ENCODE measurements around the gene POLA1. TPM values are rescaled to one million over a fixed set of nuclear protein-coding genes. Genes with fewer than 3 reads are reported as not detected.

The POLA1 gene
- total RNA-seq, 4 donors from 2014 or later, result 12.0 to 15.6 (median 12.5) TPM

DNA sequence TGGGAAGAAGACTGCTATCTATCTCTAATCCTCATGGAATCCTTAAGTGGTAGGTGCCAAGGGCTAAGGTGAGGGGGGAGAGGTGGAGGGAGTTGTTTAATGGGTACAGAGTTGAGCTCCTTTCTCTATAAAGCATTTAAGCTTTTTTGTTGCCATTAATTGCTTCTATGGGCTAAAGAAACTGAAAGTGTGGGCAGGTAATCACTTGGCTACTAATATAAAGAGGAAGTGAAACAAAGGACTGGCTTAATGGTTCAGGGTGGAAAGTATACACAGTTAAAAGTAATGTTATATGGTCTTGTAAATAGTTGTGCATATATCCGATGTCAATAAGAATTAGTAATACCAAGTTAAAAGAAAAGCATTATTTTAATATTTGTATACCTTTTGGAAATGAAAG lies 83.9 kb downstream of the POLA1 start:
- H3K27me3 ChIP-seq, result no peaks in the 10 kb centered on the region
- WGBS, 2 donors (ENCODE audit: low coverage in 1 of 2), result 67 to 78% methylated on average over 1 of the region's 1 CpG
- ATAC-seq, result no peak
- H3K4me3 ChIP-seq, result no peak overlapping the region
- H3K36me3 ChIP-seq, result no peaks in the 10 kb centered on the region
- no peak overlapping the region for H3K27ac ChIP-seq
- TF ChIP-seq EP300 (IDR thresholded peaks at IDR 0.05), result no peak
- no peak for TF ChIP-seq POLR2AphosphoS5 (IDR thresholded peaks at IDR 0.05)
- no peaks in the 10 kb centered on the region for H3K9me3 ChIP-seq
- H3K4me1 ChIP-seq, result no peaks in the 10 kb centered on the region

DNA sequence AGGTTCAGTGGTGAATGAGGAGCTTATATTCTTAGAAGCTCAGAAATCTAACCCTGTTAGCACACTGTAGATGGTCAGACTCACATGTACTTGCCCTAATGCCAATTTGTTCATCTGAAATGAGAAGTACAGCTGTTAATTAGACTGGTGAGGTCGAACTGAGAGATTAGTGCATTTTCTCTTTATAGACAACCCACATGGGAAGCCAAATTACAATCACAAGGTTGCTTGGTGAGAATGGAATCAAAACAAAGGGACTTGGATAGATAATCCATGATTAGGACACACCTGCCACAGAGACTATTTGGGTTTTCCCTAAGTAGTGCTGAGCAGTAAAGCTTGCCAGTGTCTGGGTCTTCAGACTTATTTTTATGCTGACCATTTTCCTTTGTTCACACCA lies 88.3 kb downstream of the POLA1 start:
- no peak for ATAC-seq
- no peaks in the 10 kb centered on the region for H3K36me3 ChIP-seq
- TF ChIP-seq POLR2A (IDR thresholded peaks at IDR 0.05), result no peak
- no peak for TF ChIP-seq EP300 (IDR thresholded peaks at IDR 0.05)
- TF ChIP-seq POLR2AphosphoS5 (IDR thresholded peaks at IDR 0.05), result no peak
- TF ChIP-seq, protein P1, sequence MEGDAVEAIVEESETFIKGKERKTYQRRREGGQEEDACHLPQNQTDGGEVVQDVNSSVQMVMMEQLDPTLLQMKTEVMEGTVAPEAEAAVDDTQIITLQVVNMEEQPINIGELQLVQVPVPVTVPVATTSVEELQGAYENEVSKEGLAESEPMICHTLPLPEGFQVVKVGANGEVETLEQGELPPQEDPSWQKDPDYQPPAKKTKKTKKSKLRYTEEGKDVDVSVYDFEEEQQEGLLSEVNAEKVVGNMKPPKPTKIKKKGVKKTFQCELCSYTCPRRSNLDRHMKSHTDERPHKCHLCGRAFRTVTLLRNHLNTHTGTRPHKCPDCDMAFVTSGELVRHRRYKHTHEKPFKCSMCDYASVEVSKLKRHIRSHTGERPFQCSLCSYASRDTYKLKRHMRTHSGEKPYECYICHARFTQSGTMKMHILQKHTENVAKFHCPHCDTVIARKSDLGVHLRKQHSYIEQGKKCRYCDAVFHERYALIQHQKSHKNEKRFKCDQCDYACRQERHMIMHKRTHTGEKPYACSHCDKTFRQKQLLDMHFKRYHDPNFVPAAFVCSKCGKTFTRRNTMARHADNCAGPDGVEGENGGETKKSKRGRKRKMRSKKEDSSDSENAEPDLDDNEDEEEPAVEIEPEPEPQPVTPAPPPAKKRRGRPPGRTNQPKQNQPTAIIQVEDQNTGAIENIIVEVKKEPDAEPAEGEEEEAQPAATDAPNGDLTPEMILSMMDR (IDR thresholded peaks at IDR 0.05), result no peak
- no peak overlapping the region for H3K27ac ChIP-seq
- WGBS, 2 donors (ENCODE audit: low coverage in 1 of 2), result 11 to 80% methylated on average over 1 of the region's 1 CpG
- no peaks in the 10 kb centered on the region for H3K4me1 ChIP-seq
- H3K4me3 ChIP-seq, result no peak overlapping the region
- no peaks in the 10 kb centered on the region for H3K9me3 ChIP-seq
- no peaks in the 10 kb centered on the region for H3K27me3 ChIP-seq

DNA sequence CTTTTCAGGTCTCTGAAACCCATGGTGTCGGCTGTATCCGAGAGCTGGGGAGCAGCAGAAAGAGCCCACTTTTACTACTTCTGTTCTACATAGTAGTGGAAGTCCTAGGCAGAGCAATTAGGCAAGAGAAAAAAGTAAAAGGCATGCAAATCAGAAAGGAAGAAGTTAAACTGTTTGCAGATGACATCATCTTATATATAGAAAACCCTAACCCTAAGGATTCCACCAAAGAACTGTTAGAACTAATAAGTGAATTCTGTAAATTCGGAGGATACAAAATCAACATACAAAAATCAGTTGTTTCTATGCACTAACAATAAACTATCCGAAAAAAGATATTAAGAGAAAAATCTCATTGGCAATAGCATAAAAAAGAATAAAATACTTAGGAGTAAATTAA lies 95.3 kb downstream of the POLA1 start:
- H3K4me3 ChIP-seq, result no peak overlapping the region
- H3K4me1 ChIP-seq, result no peaks in the 10 kb centered on the region
- ATAC-seq, result no peak
- H3K27ac ChIP-seq, result no peak overlapping the region
- no peaks in the 10 kb centered on the region for H3K9me3 ChIP-seq
- no peaks in the 10 kb centered on the region for H3K36me3 ChIP-seq
- no peaks in the 10 kb centered on the region for H3K27me3 ChIP-seq
- TF ChIP-seq EP300 (IDR thresholded peaks at IDR 0.05) (no peak), POLR2A (IDR thresholded peaks at IDR 0.05) (no peak), POLR2AphosphoS5 (IDR thresholded peaks at IDR 0.05) (no peak)
- TF ChIP-seq, protein P1 (IDR thresholded peaks at IDR 0.05), result no peak
- WGBS, 2 donors (ENCODE audit: low coverage in 1 of 2), result 88 to 94% methylated on average over 2 to 4 of the region's 4 CpGs

DNA sequence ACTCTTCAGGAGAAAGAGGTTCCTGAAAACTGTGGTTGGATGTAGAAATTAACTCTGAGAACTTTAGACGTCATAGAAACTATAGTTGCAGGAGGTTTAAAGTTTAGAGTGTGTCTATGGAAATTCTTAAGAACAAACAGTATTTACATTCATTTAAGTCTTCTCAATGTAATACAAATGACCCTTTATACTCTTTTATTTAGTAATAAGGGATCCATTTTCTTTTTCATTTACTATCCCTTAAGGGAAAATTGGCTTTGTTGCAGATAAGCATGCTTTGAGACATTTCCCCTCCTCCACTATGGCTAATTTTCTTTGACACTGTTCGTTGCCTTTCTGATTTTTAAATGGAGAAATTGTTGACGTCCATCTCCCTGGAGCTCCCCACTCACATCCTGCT lies 96.4 kb downstream of the POLA1 start:
- no peaks in the 10 kb centered on the region for H3K36me3 ChIP-seq
- no peaks in the 10 kb centered on the region for H3K4me1 ChIP-seq
- no peak overlapping the region for H3K27ac ChIP-seq
- 27 to 60% methylated on average over 3 of the region's 3 CpGs for WGBS, 2 donors (ENCODE audit: low coverage in 1 of 2)
- H3K27me3 ChIP-seq, result no peaks in the 10 kb centered on the region
- H3K4me3 ChIP-seq, result no peak overlapping the region
- ATAC-seq, result no peak
- H3K9me3 ChIP-seq, result no peaks in the 10 kb centered on the region
- TF ChIP-seq POLR2AphosphoS5 (IDR thresholded peaks at IDR 0.05) (no peak), POLR2A (IDR thresholded peaks at IDR 0.05) (no peak), EP300 (IDR thresholded peaks at IDR 0.05) (no peak)
- TF ChIP-seq, protein P1 (IDR thresholded peaks at IDR 0.05), result no peak

DNA sequence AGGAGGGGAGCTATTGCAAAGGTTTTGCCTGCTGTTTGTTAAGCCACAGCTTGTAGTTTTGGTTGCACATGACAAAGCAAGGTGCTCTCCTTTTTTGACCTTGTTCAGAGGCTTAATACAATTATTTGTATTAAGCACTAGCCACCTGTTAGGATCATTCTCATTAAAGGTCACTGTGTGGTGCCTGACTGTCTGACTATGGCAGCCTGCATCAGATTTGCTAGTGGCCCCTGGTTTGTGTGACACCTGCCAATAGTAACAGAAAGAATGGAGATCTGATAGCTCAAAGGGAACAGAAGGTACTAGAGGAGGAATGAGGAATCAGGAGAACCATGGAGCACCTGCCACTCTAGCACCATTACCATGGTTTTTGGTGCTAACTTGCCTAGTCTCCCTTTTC lies 102.5 kb downstream of the POLA1 start:
- TF ChIP-seq, protein P1 (IDR thresholded peaks at IDR 0.05), result no peak
- no peak for TF ChIP-seq POLR2AphosphoS5 (IDR thresholded peaks at IDR 0.05)
- no peak for TF ChIP-seq POLR2A (IDR thresholded peaks at IDR 0.05)
- no peak for TF ChIP-seq EP300 (IDR thresholded peaks at IDR 0.05)
- H3K36me3 ChIP-seq, result no peaks in the 10 kb centered on the region
- no peaks in the 10 kb centered on the region for H3K27me3 ChIP-seq
- H3K9me3 ChIP-seq, result no peaks in the 10 kb centered on the region
- H3K27ac ChIP-seq, result no peak overlapping the region
- H3K4me3 ChIP-seq, result no peak overlapping the region
- no peaks in the 10 kb centered on the region for H3K4me1 ChIP-seq
- no peak for ATAC-seq
